ENCODE measurements around the gene HOTAIR. TPM values are rescaled to one million over a fixed set of nuclear protein-coding genes. Genes with fewer than 3 reads are reported as not detected.

Gene HOTAIR
- total and polyA plus RNA-seq, 7 donors: not detected

- Histone ChIP-seq H3K4me3 (no peak overlapping the region), H3K9me3 (no peaks in the 10 kb centered on the region), H3K27ac (no peak overlapping the region), H3K4me1 (peaks cover 0 to 12% (median 7%) of the 10 kb centered on the region in 4 donors), H3K36me3 (no peaks in the 10 kb centered on the region), H3K27me3 (peaks cover 59 to 100% (median 97%) of the 10 kb centered on the region in 3 donors)
- 7 to 18% methylated on average over 30 of the region's 30 CpGs for WGBS, 2 donors
- intact Hi-C loops (cut with DNase I): no loop called here
- DNase-seq: no peak
- no peak for TF ChIP-seq POLR2A (IDR thresholded peaks at IDR 0.05)
- TF ChIP-seq EP300 (IDR thresholded peaks at IDR 0.05): no peak
- TF ChIP-seq POLR2AphosphoS5 (IDR thresholded peaks at IDR 0.05): no peak
- no peak for TF ChIP-seq CTCF (IDR thresholded peaks at IDR 0.05)
These were observed 44.0 kb downstream of the HOTAIR start for GRCh38 chr12:53930591-53931255.

- intact Hi-C loops (cut with DNase I): no loop called here
- Histone ChIP-seq H3K9me3 (no peaks in the 10 kb centered on the region), H3K27ac (no peak overlapping the region), H3K4me3 (no peak overlapping the region), H3K27me3 (peaks cover 53 to 100% (median 95%) of the 10 kb centered on the region in 3 donors), H3K4me1 (peaks cover 0 to 6% (median 2%) of the 10 kb centered on the region in 4 donors), H3K36me3 (no peaks in the 10 kb centered on the region)
- TF ChIP-seq POLR2AphosphoS5 (IDR thresholded peaks at IDR 0.05): no peak
- 17 to 21% methylated on average over 4 of the region's 4 CpGs for WGBS, 2 donors
- DNase-seq: no peak
These were observed 45.2 kb downstream of the HOTAIR start for GRCh38 chr12:53929527-53929926.

GRCh38 chr12:53928054-53928835, 46.5 kb downstream of the HOTAIR start:
- no peak for DNase-seq
- no peak overlapping the region for H3K4me3 ChIP-seq
- no peaks in the 10 kb centered on the region for H3K9me3 ChIP-seq
- no peak overlapping the region for H3K27ac ChIP-seq
- intact Hi-C loops (cut with DNase I): no loop called here
- 6 to 11% methylated on average over 31 of the region's 31 CpGs for WGBS, 2 donors
- H3K4me1 ChIP-seq: peaks cover 0 to 6% (median 2%) of the 10 kb centered on the region in 4 donors
- no peaks in the 10 kb centered on the region for H3K36me3 ChIP-seq
- no peak for TF ChIP-seq POLR2A (IDR thresholded peaks at IDR 0.05)
- no peak for TF ChIP-seq EP300 (IDR thresholded peaks at IDR 0.05)
- TF ChIP-seq POLR2AphosphoS5 (IDR thresholded peaks at IDR 0.05): no peak
- TF ChIP-seq CTCF (IDR thresholded peaks at IDR 0.05): no peak
- H3K27me3 ChIP-seq: peaks cover 49 to 100% (median 86%) of the 10 kb centered on the region in 3 donors

GRCh38 chr12:53927220-53928029, 47.3 kb downstream of the HOTAIR start:
- Histone ChIP-seq H3K27me3 (peaks cover 49 to 100% (median 86%) of the 10 kb centered on the region in 3 donors), H3K4me3 (no peak overlapping the region), H3K36me3 (no peaks in the 10 kb centered on the region), H3K4me1 (peaks cover 0 to 6% (median 2%) of the 10 kb centered on the region in 4 donors), H3K27ac (no peak overlapping the region), H3K9me3 (no peaks in the 10 kb centered on the region)
- intact Hi-C loops (cut with DNase I): no loop called here
- TF ChIP-seq POLR2AphosphoS5 (IDR thresholded peaks at IDR 0.05) (no peak), POLR2A (IDR thresholded peaks at IDR 0.05) (no peak), EP300 (IDR thresholded peaks at IDR 0.05) (no peak), CTCF (IDR thresholded peaks at IDR 0.05) (no peak)
- DNase-seq: no peak
- WGBS, 2 donors: 7 to 20% methylated on average over 45 of the region's 45 CpGs

Data from sigmoid colon (tissue), 7 donors.